ENCODE data around the gene PCNX1.

The PCNX1 gene

GRCh38 chr14:70893062-70893845 lies 14.0 kb upstream of the PCNX1 start:
- Histone ChIP-seq H3K27me3 (ENCODE audit: control insufficient read depth, insufficient read depth, low read length) (no peaks in the 10 kb centered on the region), H3K36me3 (ENCODE audit: control insufficient read depth, insufficient read depth, low read length) (no peaks in the 10 kb centered on the region), H3K9ac (ENCODE audit: low read length) (no peak overlapping the region), H3K4me1 (ENCODE audit: control insufficient read depth, insufficient read depth, low read length) (peaks cover 17% of the 10 kb centered on the region), H3K27ac (ENCODE audit: low read depth, low read length) (no peak overlapping the region), H3K4me3 (ENCODE audit: low read length) (no peak overlapping the region)

DNA sequence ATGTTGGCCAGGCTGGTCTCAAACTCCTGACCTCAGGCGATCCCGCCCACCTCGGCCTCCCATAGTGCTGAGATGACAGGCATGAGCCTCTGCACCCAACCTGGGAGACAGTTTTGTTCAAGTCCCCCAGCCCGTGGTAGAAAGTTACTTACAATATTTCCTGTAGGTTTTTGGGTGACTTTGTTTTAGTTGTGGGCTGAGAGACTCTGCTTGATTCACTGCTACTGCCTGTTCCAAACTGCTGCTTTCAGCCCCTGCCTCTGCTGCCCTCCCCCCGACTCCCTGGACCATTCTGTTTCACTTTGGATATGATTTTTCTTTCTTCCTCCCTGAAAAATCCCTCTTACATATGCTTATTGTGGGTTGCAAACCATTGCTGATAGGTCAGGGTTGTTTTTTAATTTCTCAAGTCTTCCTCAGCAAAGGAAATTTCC lies 13.4 kb upstream of the PCNX1 start:
- Histone ChIP-seq H3K9ac (ENCODE audit: low read length) (no peak overlapping the region), H3K27me3 (ENCODE audit: control insufficient read depth, insufficient read depth, low read length) (no peaks in the 10 kb centered on the region), H3K4me3 (ENCODE audit: low read length) (no peak overlapping the region), H3K4me1 (ENCODE audit: control insufficient read depth, insufficient read depth, low read length) (peaks cover 22% of the 10 kb centered on the region), H3K27ac (ENCODE audit: low read depth, low read length) (no peak overlapping the region), H3K36me3 (ENCODE audit: control insufficient read depth, insufficient read depth, low read length) (no peaks in the 10 kb centered on the region)

- Histone ChIP-seq H3K27ac (ENCODE audit: low read depth, low read length) (no peak overlapping the region), H3K27me3 (ENCODE audit: control insufficient read depth, insufficient read depth, low read length) (no peaks in the 10 kb centered on the region), H3K36me3 (ENCODE audit: control insufficient read depth, insufficient read depth, low read length) (no peaks in the 10 kb centered on the region), H3K4me3 (ENCODE audit: low read length) (no peak overlapping the region), H3K9ac (ENCODE audit: low read length) (no peak overlapping the region), H3K4me1 (ENCODE audit: control insufficient read depth, insufficient read depth, low read length) (peaks cover 22% of the 10 kb centered on the region)
These were observed 12.4 kb upstream of the PCNX1 start for GRCh38 chr14:70894868-70895267.

DNA sequence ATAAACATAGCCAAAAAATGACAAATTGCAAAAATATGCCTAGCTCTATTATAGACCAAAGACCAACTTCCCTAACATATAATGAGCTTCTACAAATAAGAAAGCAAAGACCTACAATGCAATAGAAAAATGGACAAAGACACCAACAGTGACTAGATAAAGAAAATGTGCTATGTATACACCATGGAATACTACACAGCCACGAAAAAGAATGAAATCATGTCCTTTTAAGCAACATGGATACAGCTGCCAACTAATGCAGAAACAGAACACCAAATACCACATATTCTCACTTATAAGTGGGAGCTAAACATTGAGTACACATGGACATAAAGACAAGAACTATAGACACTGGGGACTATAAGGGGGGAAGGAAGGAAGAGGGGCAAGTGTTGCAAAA lies 10.9 kb upstream of the PCNX1 start:
- H3K4me3 ChIP-seq (ENCODE audit: low read length): no peak overlapping the region
- H3K27ac ChIP-seq (ENCODE audit: low read depth, low read length): peak overlapping the region; percentile 55
- H3K27me3 ChIP-seq (ENCODE audit: control insufficient read depth, insufficient read depth, low read length): no peaks in the 10 kb centered on the region
- no peak overlapping the region for H3K9ac ChIP-seq (ENCODE audit: low read length)
- peaks cover 22% of the 10 kb centered on the region for H3K4me1 ChIP-seq (ENCODE audit: control insufficient read depth, insufficient read depth, low read length)
- H3K36me3 ChIP-seq (ENCODE audit: control insufficient read depth, insufficient read depth, low read length): no peaks in the 10 kb centered on the region

GRCh38 chr14:70896981-70897380 lies 10.3 kb upstream of the PCNX1 start:
- no peak overlapping the region for H3K4me3 ChIP-seq (ENCODE audit: low read length)
- H3K9ac ChIP-seq (ENCODE audit: low read length): no peak overlapping the region
- H3K4me1 ChIP-seq (ENCODE audit: control insufficient read depth, insufficient read depth, low read length): peaks cover 22% of the 10 kb centered on the region
- H3K27ac ChIP-seq (ENCODE audit: low read depth, low read length): peak overlapping the region; percentile 55
- H3K27me3 ChIP-seq (ENCODE audit: control insufficient read depth, insufficient read depth, low read length): no peaks in the 10 kb centered on the region
- no peaks in the 10 kb centered on the region for H3K36me3 ChIP-seq (ENCODE audit: control insufficient read depth, insufficient read depth, low read length)

- Histone ChIP-seq H3K36me3 (ENCODE audit: control insufficient read depth, insufficient read depth, low read length) (no peaks in the 10 kb centered on the region), H3K27ac (ENCODE audit: low read depth, low read length) (peak overlapping the region; percentile 55), H3K4me3 (ENCODE audit: low read length) (no peak overlapping the region), H3K9ac (ENCODE audit: low read length) (no peak overlapping the region), H3K4me1 (ENCODE audit: control insufficient read depth, insufficient read depth, low read length) (peaks cover 22% of the 10 kb centered on the region), H3K27me3 (ENCODE audit: control insufficient read depth, insufficient read depth, low read length) (no peaks in the 10 kb centered on the region)
These were observed 9.8 kb upstream of the PCNX1 start for GRCh38 chr14:70897464-70897863.

GRCh38 chr14:70898111-70898745 lies 9.0 kb upstream of the PCNX1 start:
- Histone ChIP-seq H3K27ac (ENCODE audit: low read depth, low read length) (peak overlapping the region; percentile 55), H3K36me3 (ENCODE audit: control insufficient read depth, insufficient read depth, low read length) (no peaks in the 10 kb centered on the region), H3K4me3 (ENCODE audit: low read length) (no peak overlapping the region), H3K27me3 (ENCODE audit: control insufficient read depth, insufficient read depth, low read length) (no peaks in the 10 kb centered on the region), H3K9ac (ENCODE audit: low read length) (no peak overlapping the region), H3K4me1 (ENCODE audit: control insufficient read depth, insufficient read depth, low read length) (peaks cover 22% of the 10 kb centered on the region)

DNA sequence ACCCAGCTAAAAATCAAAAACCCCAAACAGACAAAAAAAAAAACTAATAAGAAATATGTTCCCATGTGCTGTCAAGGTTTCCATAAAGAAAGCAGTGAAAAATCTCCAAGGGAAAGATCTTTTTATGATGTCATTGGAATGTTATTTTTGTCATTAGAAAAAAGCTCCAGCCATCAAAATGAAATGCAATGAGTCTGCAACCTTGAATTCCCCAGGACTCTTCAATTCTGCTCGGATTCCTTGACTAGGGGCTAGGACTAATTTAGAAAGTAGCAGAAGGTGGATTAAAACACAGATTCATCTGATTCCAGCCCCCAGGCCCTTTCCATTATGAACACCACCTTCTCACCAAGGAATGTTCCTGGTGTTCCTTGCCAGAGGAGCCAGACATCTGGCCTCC lies 6.0 kb upstream of the PCNX1 start:
- Histone ChIP-seq H3K9ac (ENCODE audit: low read length) (no peak overlapping the region), H3K36me3 (ENCODE audit: control insufficient read depth, insufficient read depth, low read length) (no peaks in the 10 kb centered on the region), H3K4me1 (ENCODE audit: control insufficient read depth, insufficient read depth, low read length) (peaks cover 25% of the 10 kb centered on the region), H3K27ac (ENCODE audit: low read depth, low read length) (no peak overlapping the region), H3K4me3 (ENCODE audit: low read length) (no peak overlapping the region), H3K27me3 (ENCODE audit: control insufficient read depth, insufficient read depth, low read length) (no peaks in the 10 kb centered on the region)

- peaks cover 24% of the 10 kb centered on the region for H3K4me1 ChIP-seq (ENCODE audit: control insufficient read depth, insufficient read depth, low read length)
- no peak overlapping the region for H3K4me3 ChIP-seq (ENCODE audit: low read length)
- H3K36me3 ChIP-seq (ENCODE audit: control insufficient read depth, insufficient read depth, low read length): no peaks in the 10 kb centered on the region
- H3K27me3 ChIP-seq (ENCODE audit: control insufficient read depth, insufficient read depth, low read length): no peaks in the 10 kb centered on the region
- no peak overlapping the region for H3K27ac ChIP-seq (ENCODE audit: low read depth, low read length)
- H3K9ac ChIP-seq (ENCODE audit: low read length): no peak overlapping the region
These were observed 5.1 kb upstream of the PCNX1 start for GRCh38 chr14:70902184-70902583.

DNA sequence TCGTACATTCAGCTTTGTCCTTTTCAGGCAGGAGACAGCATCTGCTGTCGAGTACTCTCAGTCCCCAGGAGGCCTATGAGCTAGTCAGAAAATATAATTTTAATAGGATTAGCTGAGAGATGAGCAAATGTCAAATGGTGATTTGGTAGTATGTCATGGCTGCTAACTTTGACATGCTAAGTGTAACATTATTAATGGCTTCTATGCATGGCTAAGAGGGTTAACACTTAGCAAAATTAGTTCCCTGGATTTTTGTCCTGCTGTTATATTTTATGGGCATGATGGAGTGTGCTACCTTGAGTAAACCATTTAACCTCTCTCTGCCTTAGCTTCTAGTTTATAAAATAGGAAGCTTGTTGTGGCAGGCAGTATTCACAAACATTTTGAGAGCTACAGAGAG lies 2.9 kb upstream of the PCNX1 start:
- no peaks in the 10 kb centered on the region for H3K27me3 ChIP-seq (ENCODE audit: control insufficient read depth, insufficient read depth, low read length)
- no peaks in the 10 kb centered on the region for H3K36me3 ChIP-seq (ENCODE audit: control insufficient read depth, insufficient read depth, low read length)
- peaks cover 15% of the 10 kb centered on the region for H3K4me1 ChIP-seq (ENCODE audit: control insufficient read depth, insufficient read depth, low read length)
- no peak overlapping the region for H3K27ac ChIP-seq (ENCODE audit: low read depth, low read length)
- no peak overlapping the region for H3K4me3 ChIP-seq (ENCODE audit: low read length)
- H3K9ac ChIP-seq (ENCODE audit: low read length): no peak overlapping the region

- H3K4me3 ChIP-seq (ENCODE audit: low read length): no peak overlapping the region
- no peak overlapping the region for H3K9ac ChIP-seq (ENCODE audit: low read length)
- peaks cover 18% of the 10 kb centered on the region for H3K4me1 ChIP-seq (ENCODE audit: control insufficient read depth, insufficient read depth, low read length)
- H3K36me3 ChIP-seq (ENCODE audit: control insufficient read depth, insufficient read depth, low read length): no peaks in the 10 kb centered on the region
- H3K27ac ChIP-seq (ENCODE audit: low read depth, low read length): peak overlapping the region; percentile 63
- H3K27me3 ChIP-seq (ENCODE audit: control insufficient read depth, insufficient read depth, low read length): no peaks in the 10 kb centered on the region
These were observed 2.0 kb upstream of the PCNX1 start for GRCh38 chr14:70905301-70905700.

- peaks cover 23% of the 10 kb centered on the region for H3K4me1 ChIP-seq (ENCODE audit: control insufficient read depth, insufficient read depth, low read length)
- no peaks in the 10 kb centered on the region for H3K27me3 ChIP-seq (ENCODE audit: control insufficient read depth, insufficient read depth, low read length)
- peak overlapping the region; percentile 94 for H3K27ac ChIP-seq (ENCODE audit: low read depth, low read length)
- peak overlapping the region; percentile 77 for H3K4me3 ChIP-seq (ENCODE audit: low read length)
- H3K36me3 ChIP-seq (ENCODE audit: control insufficient read depth, insufficient read depth, low read length): no peaks in the 10 kb centered on the region
- H3K9ac ChIP-seq (ENCODE audit: low read length): peak overlapping the region; percentile 75
These were observed 475 bp upstream of the PCNX1 start for GRCh38 chr14:70906793-70907175.
